Measurements from ENCODE around the gene IGFBP2.

DNA sequence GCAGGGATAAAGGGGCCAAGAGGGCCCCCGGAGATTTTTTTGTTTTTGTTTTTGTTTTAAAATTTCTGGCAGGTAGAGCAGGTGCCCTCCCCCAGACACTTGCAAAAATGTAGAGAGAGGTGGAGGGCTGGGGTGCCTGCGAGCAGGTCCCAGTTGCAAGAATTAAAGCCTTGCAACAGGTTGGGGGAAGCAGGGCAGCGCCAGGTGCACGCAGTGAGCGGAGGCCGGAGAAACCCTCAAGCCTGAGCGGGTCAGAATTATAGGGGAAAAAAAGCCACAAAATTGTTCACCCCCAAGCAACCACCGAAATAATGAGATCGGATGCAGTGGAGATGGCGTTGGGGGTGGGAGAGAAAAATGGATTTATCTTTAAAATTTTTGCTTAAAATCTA is 61.6 kb downstream of the IGFBP2 start:
- no peak for TF ChIP-seq POLR2A (IDR thresholded peaks at IDR 0.05; ENCODE audit: low read length)
- TF ChIP-seq GATA1 (IDR thresholded peaks at IDR 0.05; ENCODE audit: low read depth, low read length) = no peak
